ENCODE results near the gene CEL.

- TF ChIP-seq POLR2A (IDR thresholded peaks at IDR 0.05): no peak
- TF ChIP-seq, protein P1, sequence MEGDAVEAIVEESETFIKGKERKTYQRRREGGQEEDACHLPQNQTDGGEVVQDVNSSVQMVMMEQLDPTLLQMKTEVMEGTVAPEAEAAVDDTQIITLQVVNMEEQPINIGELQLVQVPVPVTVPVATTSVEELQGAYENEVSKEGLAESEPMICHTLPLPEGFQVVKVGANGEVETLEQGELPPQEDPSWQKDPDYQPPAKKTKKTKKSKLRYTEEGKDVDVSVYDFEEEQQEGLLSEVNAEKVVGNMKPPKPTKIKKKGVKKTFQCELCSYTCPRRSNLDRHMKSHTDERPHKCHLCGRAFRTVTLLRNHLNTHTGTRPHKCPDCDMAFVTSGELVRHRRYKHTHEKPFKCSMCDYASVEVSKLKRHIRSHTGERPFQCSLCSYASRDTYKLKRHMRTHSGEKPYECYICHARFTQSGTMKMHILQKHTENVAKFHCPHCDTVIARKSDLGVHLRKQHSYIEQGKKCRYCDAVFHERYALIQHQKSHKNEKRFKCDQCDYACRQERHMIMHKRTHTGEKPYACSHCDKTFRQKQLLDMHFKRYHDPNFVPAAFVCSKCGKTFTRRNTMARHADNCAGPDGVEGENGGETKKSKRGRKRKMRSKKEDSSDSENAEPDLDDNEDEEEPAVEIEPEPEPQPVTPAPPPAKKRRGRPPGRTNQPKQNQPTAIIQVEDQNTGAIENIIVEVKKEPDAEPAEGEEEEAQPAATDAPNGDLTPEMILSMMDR (IDR thresholded peaks at IDR 0.05): no peak
Observed at GRCh38 chr9:133087429-133088145, 25.8 kb downstream of the CEL start.

All from testis (tissue), 2 donors.